Measurements from ENCODE around the gene DENND6B. TPM values are rescaled to one million over a fixed set of nuclear protein-coding genes. Genes with fewer than 3 reads are reported as not detected.

The DENND6B gene
- total RNA-seq, 1 donor from 2014 or later, result 32.1 TPM

GRCh38 chr22:50278956-50279619 lies 47.7 kb downstream of the DENND6B start:
- peaks cover 1% of the 10 kb centered on the region for H3K9me3 Mint-ChIP-seq (ENCODE audit: unreplicated experiment)
- H3K36me3 Mint-ChIP-seq (ENCODE audit: unreplicated experiment), result no peaks in the 10 kb centered on the region
- no peak for DNase-seq
- peaks cover 3% of the 10 kb centered on the region for H3K27me3 Mint-ChIP-seq (ENCODE audit: unreplicated experiment)
- H3K4me1 Mint-ChIP-seq (ENCODE audit: low read depth, unreplicated experiment), result peaks cover 2% of the 10 kb centered on the region
- no peak overlapping the region for H3K4me3 Mint-ChIP-seq (ENCODE audit: unreplicated experiment)
- TF ChIP-seq, protein P1, sequence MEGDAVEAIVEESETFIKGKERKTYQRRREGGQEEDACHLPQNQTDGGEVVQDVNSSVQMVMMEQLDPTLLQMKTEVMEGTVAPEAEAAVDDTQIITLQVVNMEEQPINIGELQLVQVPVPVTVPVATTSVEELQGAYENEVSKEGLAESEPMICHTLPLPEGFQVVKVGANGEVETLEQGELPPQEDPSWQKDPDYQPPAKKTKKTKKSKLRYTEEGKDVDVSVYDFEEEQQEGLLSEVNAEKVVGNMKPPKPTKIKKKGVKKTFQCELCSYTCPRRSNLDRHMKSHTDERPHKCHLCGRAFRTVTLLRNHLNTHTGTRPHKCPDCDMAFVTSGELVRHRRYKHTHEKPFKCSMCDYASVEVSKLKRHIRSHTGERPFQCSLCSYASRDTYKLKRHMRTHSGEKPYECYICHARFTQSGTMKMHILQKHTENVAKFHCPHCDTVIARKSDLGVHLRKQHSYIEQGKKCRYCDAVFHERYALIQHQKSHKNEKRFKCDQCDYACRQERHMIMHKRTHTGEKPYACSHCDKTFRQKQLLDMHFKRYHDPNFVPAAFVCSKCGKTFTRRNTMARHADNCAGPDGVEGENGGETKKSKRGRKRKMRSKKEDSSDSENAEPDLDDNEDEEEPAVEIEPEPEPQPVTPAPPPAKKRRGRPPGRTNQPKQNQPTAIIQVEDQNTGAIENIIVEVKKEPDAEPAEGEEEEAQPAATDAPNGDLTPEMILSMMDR (IDR thresholded peaks at IDR 0.05; ENCODE audit: partially characterized antibody, unreplicated experiment), result no peak
- no peak overlapping the region for H3K27ac Mint-ChIP-seq (ENCODE audit: unreplicated experiment)

GRCh38 chr22:50278461-50278860 lies 48.4 kb downstream of the DENND6B start:
- Mint-ChIP-seq H3K27ac (ENCODE audit: unreplicated experiment) (no peak overlapping the region), H3K4me1 (ENCODE audit: low read depth, unreplicated experiment) (peaks cover 8% of the 10 kb centered on the region), H3K27me3 (ENCODE audit: unreplicated experiment) (peaks cover 3% of the 10 kb centered on the region), H3K36me3 (ENCODE audit: unreplicated experiment) (no peaks in the 10 kb centered on the region), H3K9me3 (ENCODE audit: unreplicated experiment) (peaks cover 3% of the 10 kb centered on the region), H3K4me3 (ENCODE audit: unreplicated experiment) (no peak overlapping the region)
- no peak for DNase-seq
- TF ChIP-seq, protein P1 (IDR thresholded peaks at IDR 0.05; ENCODE audit: partially characterized antibody, unreplicated experiment), result no peak

DNA sequence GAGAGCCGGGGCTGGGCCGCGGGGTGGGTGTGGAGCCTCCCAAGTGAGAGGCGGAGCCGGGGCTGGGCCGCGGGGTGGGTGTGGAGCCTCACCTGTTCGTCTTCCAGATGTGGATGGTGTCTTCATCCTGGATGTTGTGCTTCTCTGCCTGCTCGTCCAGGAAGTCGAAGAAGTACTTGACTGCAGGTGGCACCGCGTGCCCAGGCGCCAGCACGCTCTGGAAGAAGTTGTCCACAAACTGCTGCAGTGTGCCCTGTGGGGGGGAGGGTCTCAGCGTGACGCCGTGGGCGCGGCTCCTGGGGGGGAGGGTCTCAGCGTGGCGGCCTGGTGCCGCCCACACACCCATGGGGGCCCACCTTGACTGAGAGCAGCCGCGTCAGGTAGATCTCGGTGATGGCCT lies 49.1 kb downstream of the DENND6B start:
- H3K36me3 Mint-ChIP-seq (ENCODE audit: unreplicated experiment), result no peaks in the 10 kb centered on the region
- TF ChIP-seq, protein P1 (IDR thresholded peaks at IDR 0.05; ENCODE audit: partially characterized antibody, unreplicated experiment), result no peak
- DNase-seq, result no peak
- no peak overlapping the region for H3K27ac Mint-ChIP-seq (ENCODE audit: unreplicated experiment)
- peaks cover 3% of the 10 kb centered on the region for H3K9me3 Mint-ChIP-seq (ENCODE audit: unreplicated experiment)
- peaks cover 3% of the 10 kb centered on the region for H3K27me3 Mint-ChIP-seq (ENCODE audit: unreplicated experiment)
- peaks cover 11% of the 10 kb centered on the region for H3K4me1 Mint-ChIP-seq (ENCODE audit: low read depth, unreplicated experiment)
- no peak overlapping the region for H3K4me3 Mint-ChIP-seq (ENCODE audit: unreplicated experiment)

- peaks cover 5% of the 10 kb centered on the region for H3K27me3 Mint-ChIP-seq (ENCODE audit: unreplicated experiment)
- no peaks in the 10 kb centered on the region for H3K36me3 Mint-ChIP-seq (ENCODE audit: unreplicated experiment)
- TF ChIP-seq, protein P1 (IDR thresholded peaks at IDR 0.05; ENCODE audit: partially characterized antibody, unreplicated experiment), result peak; percentile 64
- peaks cover 5% of the 10 kb centered on the region for H3K9me3 Mint-ChIP-seq (ENCODE audit: unreplicated experiment)
- H3K27ac Mint-ChIP-seq (ENCODE audit: unreplicated experiment), result no peak overlapping the region
- H3K4me1 Mint-ChIP-seq (ENCODE audit: low read depth, unreplicated experiment), result peaks cover 11% of the 10 kb centered on the region
- DNase-seq, result peak; percentile 70
- H3K4me3 Mint-ChIP-seq (ENCODE audit: unreplicated experiment), result no peak overlapping the region
Observed at GRCh38 chr22:50276143-50276542, 50.7 kb downstream of the DENND6B start.

GRCh38 chr22:50275181-50276055 lies 51.4 kb downstream of the DENND6B start:
- peak; percentile 42 for DNase-seq
- peak overlapping the region; percentile 55 for H3K27ac Mint-ChIP-seq (ENCODE audit: unreplicated experiment)
- TF ChIP-seq, protein P1 (IDR thresholded peaks at IDR 0.05; ENCODE audit: partially characterized antibody, unreplicated experiment), result no peak
- peaks cover 11% of the 10 kb centered on the region for H3K4me1 Mint-ChIP-seq (ENCODE audit: low read depth, unreplicated experiment)
- no peak overlapping the region for H3K4me3 Mint-ChIP-seq (ENCODE audit: unreplicated experiment)
- H3K36me3 Mint-ChIP-seq (ENCODE audit: unreplicated experiment), result no peaks in the 10 kb centered on the region
- H3K9me3 Mint-ChIP-seq (ENCODE audit: unreplicated experiment), result peaks cover 5% of the 10 kb centered on the region
- peaks cover 6% of the 10 kb centered on the region for H3K27me3 Mint-ChIP-seq (ENCODE audit: unreplicated experiment)
